ENCODE data around the gene TRIP13. TPM values are rescaled to one million over a fixed set of nuclear protein-coding genes. Genes with fewer than 3 reads are reported as not detected.
A peak's percentile ranks its signal among the peaks of the same experiment; 100 is the strongest.

The TRIP13 gene
- total and polyA plus RNA-seq, 2 experiments from 2014 or later, result 42.5 to 44.8 TPM

DNA sequence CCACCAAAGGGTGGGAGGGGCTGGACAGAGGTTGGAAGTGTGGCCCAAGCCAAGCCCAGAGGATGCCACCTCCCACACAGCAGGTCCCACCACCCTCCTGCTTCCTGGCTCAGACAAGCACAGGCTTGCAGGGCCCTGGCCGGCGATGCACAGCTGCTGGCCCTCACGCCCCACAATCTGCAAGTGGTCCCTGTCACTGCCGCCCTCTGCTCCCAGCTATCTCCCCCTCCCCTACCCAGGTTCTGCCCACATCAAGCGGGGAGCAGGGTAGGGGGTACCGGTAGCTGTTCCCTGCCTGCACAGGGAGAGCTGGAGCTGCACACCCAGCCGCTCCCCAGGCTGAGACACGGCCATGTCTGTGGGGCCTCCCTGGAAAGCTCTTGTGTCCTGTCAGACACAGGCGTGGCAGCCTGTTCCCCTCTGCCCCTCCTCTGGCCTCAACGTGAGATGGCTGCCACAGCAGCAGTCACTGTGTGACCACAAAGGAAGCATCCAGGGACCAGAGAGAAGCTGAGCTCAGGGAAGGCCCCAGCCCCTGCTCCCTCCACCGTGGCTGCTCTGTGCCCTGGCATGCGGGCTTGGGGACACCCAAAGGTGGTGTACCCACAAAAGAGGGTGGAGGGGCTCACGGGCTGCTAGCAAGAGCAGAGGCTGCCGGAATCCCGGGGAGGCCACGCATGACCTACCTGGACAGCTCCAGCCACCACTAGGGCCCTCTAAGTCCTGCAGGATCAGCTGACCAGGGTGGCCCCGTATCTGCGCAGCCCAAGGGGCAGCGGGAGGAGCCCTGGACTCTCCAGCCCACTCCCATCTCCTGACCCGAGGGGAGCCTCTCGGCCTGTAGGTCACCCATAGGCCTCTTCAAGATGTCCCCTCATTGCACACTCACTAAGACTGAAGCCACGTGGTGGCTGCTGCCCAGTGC lies 31.0 kb upstream of the TRIP13 start:
- no peaks in the 10 kb centered on the region for H3K27me3 ChIP-seq (ENCODE audit: insufficient read depth)
- H3K79me2 ChIP-seq (replicated peaks; ENCODE audit: insufficient read depth), result no peaks in the 10 kb centered on the region
- Mint-ChIP-seq H3K27ac (no peak overlapping the region), H3K27me3 (ENCODE audit: insufficient read depth, low read depth, poor library complexity) (peaks cover 8% of the 10 kb centered on the region), H3K4me1 (peaks cover 5% of the 10 kb centered on the region; the same call in 2 of the 3 replicates), H3K36me3 (ENCODE audit: low read depth) (peaks cover 33% of the 10 kb centered on the region), H3K4me3 (no peak overlapping the region), H3K9me3 (no peaks in the 10 kb centered on the region; the same call in 2 of the 3 replicates)
- peaks cover 7% of the 10 kb centered on the region; the same call in 1 of the 2 replicates for H4K20me1 ChIP-seq (replicated peaks; ENCODE audit: insufficient read depth)
- ATAC-seq (peak; percentile 13), DNase-seq (ENCODE audit: low spot score) (no peak)
- no peak overlapping the region for H3K4me3 ChIP-seq
- H3K4me1 ChIP-seq (ENCODE audit: insufficient read depth), result no peaks in the 10 kb centered on the region
- H3F3A ChIP-seq (replicated peaks; ENCODE audit: low read depth), result no peaks in the 10 kb centered on the region
- H2AFZ ChIP-seq, result no peak overlapping the region
- H3K4me2 ChIP-seq, result no peak overlapping the region
- peaks cover 4% of the 10 kb centered on the region; the same call in 1 of the 2 replicates for H3K36me3 ChIP-seq (ENCODE audit: insufficient read depth)
- no peak overlapping the region; the same call in 1 of the 2 replicates for H3K27ac ChIP-seq (ENCODE audit: low read depth)
- TF ChIP-seq POLR2AphosphoS5 (IDR thresholded peaks at IDR 0.05; ENCODE audit: low read depth) (peak; percentile 39), ZNF331 (CRISPR knock-in tag; IDR thresholded peaks at IDR 0.05; ENCODE audit: low read depth) (no peak)
- H3K9me2 ChIP-seq (ENCODE audit: insufficient read depth), result no peaks in the 10 kb centered on the region

DNA sequence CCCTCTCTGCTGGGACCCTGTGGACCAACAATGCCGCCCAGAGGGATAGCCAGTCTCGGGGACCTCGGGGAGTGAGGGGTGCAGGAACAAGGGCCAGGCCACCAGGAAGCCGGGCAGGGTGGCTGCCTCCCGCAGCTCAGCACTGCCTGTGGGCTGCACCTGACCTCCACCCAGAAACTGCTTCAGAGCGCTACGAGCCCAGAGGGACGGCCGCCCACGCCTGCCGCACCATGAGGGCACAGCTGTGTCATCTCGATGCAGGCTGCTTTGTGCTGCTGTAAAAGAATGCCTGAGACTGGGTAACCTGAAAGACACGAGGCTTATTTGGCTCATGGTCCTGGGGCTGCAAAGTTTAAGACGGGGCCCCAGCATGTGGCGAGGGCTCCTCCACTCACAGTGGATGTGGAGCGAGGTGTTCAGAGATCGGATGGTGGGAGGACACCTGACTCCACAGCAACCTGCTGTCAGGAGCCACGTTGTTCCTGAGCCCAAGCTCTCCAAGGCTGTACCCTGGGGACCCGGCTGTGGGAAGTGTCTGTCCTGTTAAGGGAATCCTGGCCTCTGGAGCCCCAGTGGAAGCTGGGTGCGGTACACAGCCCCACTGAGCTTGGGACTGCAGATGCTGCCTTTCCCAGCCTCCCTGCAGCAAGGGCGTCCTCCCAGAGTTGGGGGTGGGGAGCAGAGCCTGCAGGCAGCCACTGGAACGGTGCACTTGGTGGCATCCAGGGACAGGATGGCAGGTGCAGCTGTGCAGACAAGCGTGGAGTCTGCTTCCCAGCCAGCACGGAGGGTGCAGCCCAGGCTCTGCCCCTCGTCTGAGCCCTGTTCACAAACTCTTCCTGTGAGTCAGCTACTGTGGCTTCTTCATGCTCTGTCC lies 30.1 kb upstream of the TRIP13 start:
- Histone ChIP-seq H4K20me1 (replicated peaks; ENCODE audit: insufficient read depth) (peaks cover 10% of the 10 kb centered on the region; the same call in 1 of the 2 replicates), H3K9me2 (ENCODE audit: insufficient read depth) (no peaks in the 10 kb centered on the region), H3K4me1 (ENCODE audit: insufficient read depth) (no peaks in the 10 kb centered on the region), H3K36me3 (ENCODE audit: insufficient read depth) (peaks cover 4% of the 10 kb centered on the region; the same call in 1 of the 2 replicates), H2AFZ (no peak overlapping the region), H3K79me2 (replicated peaks; ENCODE audit: insufficient read depth) (no peaks in the 10 kb centered on the region), H3K4me3 (no peak overlapping the region), H3K27me3 (ENCODE audit: insufficient read depth) (no peaks in the 10 kb centered on the region), H3F3A (replicated peaks; ENCODE audit: low read depth) (no peaks in the 10 kb centered on the region), H3K27ac (ENCODE audit: low read depth) (peak overlapping the region; percentile 39; the same call in 1 of the 2 replicates), H3K4me2 (no peak overlapping the region)
- Mint-ChIP-seq H3K27ac (no peak overlapping the region), H3K27me3 (ENCODE audit: insufficient read depth, low read depth, poor library complexity) (peaks cover 8% of the 10 kb centered on the region), H3K4me3 (no peak overlapping the region), H3K36me3 (ENCODE audit: low read depth) (peaks cover 35% of the 10 kb centered on the region), H3K4me1 (peaks cover 5% of the 10 kb centered on the region; the same call in 2 of the 3 replicates), H3K9me3 (no peaks in the 10 kb centered on the region; the same call in 2 of the 3 replicates)
- ATAC-seq (no peak), DNase-seq (ENCODE audit: low spot score) (no peak)
- TF ChIP-seq, protein P1, sequence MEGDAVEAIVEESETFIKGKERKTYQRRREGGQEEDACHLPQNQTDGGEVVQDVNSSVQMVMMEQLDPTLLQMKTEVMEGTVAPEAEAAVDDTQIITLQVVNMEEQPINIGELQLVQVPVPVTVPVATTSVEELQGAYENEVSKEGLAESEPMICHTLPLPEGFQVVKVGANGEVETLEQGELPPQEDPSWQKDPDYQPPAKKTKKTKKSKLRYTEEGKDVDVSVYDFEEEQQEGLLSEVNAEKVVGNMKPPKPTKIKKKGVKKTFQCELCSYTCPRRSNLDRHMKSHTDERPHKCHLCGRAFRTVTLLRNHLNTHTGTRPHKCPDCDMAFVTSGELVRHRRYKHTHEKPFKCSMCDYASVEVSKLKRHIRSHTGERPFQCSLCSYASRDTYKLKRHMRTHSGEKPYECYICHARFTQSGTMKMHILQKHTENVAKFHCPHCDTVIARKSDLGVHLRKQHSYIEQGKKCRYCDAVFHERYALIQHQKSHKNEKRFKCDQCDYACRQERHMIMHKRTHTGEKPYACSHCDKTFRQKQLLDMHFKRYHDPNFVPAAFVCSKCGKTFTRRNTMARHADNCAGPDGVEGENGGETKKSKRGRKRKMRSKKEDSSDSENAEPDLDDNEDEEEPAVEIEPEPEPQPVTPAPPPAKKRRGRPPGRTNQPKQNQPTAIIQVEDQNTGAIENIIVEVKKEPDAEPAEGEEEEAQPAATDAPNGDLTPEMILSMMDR (conservative IDR thresholded peaks at IDR 0.05; ENCODE audit: low read depth in 2 of 2), result no peak
- TF ChIP-seq POLR2AphosphoS5 (IDR thresholded peaks at IDR 0.05; ENCODE audit: low read depth), result no peak
- TF ChIP-seq, protein P2, sequence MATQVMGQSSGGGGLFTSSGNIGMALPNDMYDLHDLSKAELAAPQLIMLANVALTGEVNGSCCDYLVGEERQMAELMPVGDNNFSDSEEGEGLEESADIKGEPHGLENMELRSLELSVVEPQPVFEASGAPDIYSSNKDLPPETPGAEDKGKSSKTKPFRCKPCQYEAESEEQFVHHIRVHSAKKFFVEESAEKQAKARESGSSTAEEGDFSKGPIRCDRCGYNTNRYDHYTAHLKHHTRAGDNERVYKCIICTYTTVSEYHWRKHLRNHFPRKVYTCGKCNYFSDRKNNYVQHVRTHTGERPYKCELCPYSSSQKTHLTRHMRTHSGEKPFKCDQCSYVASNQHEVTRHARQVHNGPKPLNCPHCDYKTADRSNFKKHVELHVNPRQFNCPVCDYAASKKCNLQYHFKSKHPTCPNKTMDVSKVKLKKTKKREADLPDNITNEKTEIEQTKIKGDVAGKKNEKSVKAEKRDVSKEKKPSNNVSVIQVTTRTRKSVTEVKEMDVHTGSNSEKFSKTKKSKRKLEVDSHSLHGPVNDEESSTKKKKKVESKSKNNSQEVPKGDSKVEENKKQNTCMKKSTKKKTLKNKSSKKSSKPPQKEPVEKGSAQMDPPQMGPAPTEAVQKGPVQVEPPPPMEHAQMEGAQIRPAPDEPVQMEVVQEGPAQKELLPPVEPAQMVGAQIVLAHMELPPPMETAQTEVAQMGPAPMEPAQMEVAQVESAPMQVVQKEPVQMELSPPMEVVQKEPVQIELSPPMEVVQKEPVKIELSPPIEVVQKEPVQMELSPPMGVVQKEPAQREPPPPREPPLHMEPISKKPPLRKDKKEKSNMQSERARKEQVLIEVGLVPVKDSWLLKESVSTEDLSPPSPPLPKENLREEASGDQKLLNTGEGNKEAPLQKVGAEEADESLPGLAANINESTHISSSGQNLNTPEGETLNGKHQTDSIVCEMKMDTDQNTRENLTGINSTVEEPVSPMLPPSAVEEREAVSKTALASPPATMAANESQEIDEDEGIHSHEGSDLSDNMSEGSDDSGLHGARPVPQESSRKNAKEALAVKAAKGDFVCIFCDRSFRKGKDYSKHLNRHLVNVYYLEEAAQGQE (IDR thresholded peaks at IDR 0.05; ENCODE audit: unreplicated experiment), result no peak
- no peak for TF ChIP-seq EZH2phosphoT487 (IDR thresholded peaks at IDR 0.05; ENCODE audit: unreplicated experiment)
- TF ChIP-seq NANOG (IDR thresholded peaks at IDR 0.05; ENCODE audit: borderline replicate concordance), result no peak
- no peak for TF ChIP-seq EZH2 (IDR thresholded peaks at IDR 0.05; ENCODE audit: low read depth, unreplicated experiment)
- no peak for TF ChIP-seq ZNF114 (CRISPR knock-in tag; IDR thresholded peaks at IDR 0.05)
- no peak for TF ChIP-seq JUNB (IDR thresholded peaks at IDR 0.05; ENCODE audit: unreplicated experiment)
- TF ChIP-seq CREB1 (CRISPR knock-in tag; IDR thresholded peaks at IDR 0.05; ENCODE audit: low read depth), result no peak
